Measurements from ENCODE around the gene HOXB2.

DNA sequence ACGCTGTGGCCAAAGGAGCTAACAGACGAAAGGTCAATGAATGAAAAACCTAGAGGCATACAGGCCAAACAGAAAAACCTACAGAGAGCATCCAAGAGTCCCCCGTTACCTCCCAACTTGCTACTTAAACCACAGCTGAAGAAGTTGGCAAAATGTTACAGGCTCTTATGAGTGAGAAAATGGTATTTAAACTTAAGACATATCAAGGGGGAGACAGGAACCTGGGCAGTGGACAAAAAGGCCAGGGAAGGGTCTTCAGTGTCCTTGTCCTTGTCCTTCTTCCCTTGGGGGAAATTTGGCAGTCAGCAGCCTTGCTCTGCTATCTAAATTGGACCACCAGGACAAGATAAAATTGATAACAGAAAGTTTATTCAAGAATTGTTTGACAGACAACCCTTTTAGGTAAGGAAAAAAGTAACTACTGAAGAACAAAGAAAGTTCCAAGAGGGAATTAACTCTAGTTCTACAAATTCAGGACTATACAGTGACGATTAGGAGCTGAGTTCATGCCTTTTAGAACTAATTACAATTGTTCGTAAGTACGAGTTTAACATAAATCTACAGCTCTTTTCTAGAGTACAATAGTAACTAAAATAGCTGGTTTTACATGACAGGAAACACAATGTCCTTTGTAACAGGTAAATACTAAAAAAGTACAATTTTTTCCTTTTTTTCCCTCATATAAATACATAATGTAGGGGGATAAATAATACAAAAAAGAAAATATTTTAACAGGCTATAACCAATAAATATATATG lies 3.8 kb upstream of the HOXB2 start:
- TF ChIP-seq ATF2 (CRISPR knock-in tag; IDR thresholded peaks at IDR 0.05) (no peak), LEF1 (IDR thresholded peaks at IDR 0.05) (no peak), ZNF24 (IDR thresholded peaks at IDR 0.05) (no peak)
